Smooth muscle cell (in vitro differentiated cells): ENCODE measurements around the gene TMEM258. TPM values are rescaled to one million over a fixed set of nuclear protein-coding genes. Genes with fewer than 3 reads are reported as not detected.

Experiments
- DNase-seq: peaks from one replicate; lab custom pipeline; 2025; ENCODE audit not compliant: unreplicated experiment; lab: John Stamatoyannopoulos, UW
- H2AFZ ChIP-seq: fragments of 200-600 bp; sonication (generic); 2 replicates; pipeline ENCODE4 v1.6.0; 2016; ENCODE audit warnings: antibody characterized with exemption, low read depth, mild to moderate bottlenecking
- H3F3A ChIP-seq: fragments of 200-600 bp; sonication (generic); 2 replicates; pipeline ENCODE4 v1.6.0; 2017; ENCODE audit warnings: antibody characterized with exemption, low read depth
- H3K27ac ChIP-seq: fragments of 200-600 bp; sonication (generic); 2 replicates; pipeline ENCODE4 v1.5.1; 2016; ENCODE audit warnings: low read depth, mild to moderate bottlenecking
- H3K27me3 ChIP-seq: fragments of 200-600 bp; sonication (generic); 2 replicates; pipeline ENCODE4 v1.6.1; 2016; ENCODE audit warnings: low read depth, mild to moderate bottlenecking
- H3K36me3 ChIP-seq: fragments of 200-600 bp; sonication (generic); 2 replicates; pipeline ENCODE4 v1.5.1; 2016; ENCODE audit warnings: low read depth
- H3K4me1 ChIP-seq: fragments of 200-600 bp; sonication (generic); 2 replicates; pipeline ENCODE4 v1.5.1; 2016; ENCODE audit warnings: low read depth
- H3K4me2 ChIP-seq: fragments of 200-600 bp; sonication (generic); 2 replicates; pipeline ENCODE4 v1.6.0; 2016; ENCODE audit warnings: mild to moderate bottlenecking
- H3K4me3 ChIP-seq: fragments of 200-600 bp; sonication (generic); 2 replicates; pipeline ENCODE4 v1.5.1; 2016; ENCODE audit warnings: mild to moderate bottlenecking
- H3K79me2 ChIP-seq: fragments of 200-600 bp; sonication (generic); 2 replicates; pipeline ENCODE4 v1.6.0; 2016; ENCODE audit warnings: low read depth, mild to moderate bottlenecking
- H3K9ac ChIP-seq: fragments of 200-600 bp; sonication (generic); 2 replicates; pipeline ENCODE4 v1.6.0; 2016; ENCODE audit warnings: low read depth
- H3K9me3 ChIP-seq: fragments of 200-600 bp; sonication (generic); replicated peaks from 2 replicates; pipeline ENCODE4 v1.5.1; 2016; ENCODE audit warnings: low read depth
- H4K20me1 ChIP-seq: fragments of 200-600 bp; sonication (generic); 2 replicates; pipeline ENCODE4 v1.6.0; 2016; ENCODE audit warnings: low read depth
- WGBS: methylation state at CpG from one replicate; pipeline ENCODE4 v1.1.7; 2016; ENCODE audit warnings: low lambda C conversion rate; 5-methylcytosine and 5-hydroxymethylcytosine counted together
- polyA plus RNA-seq: library from polyadenylated mRNA; unstranded; fragments of >200 nt; fragmentation: Nextera tagmentation; extraction: Ambion mirVana; gene quantifications from 2 replicates; pipeline ENCODE4 v1.2.1, GENCODE V29; 2016
- total RNA-seq: library from RNA; depleted of rRNA; stranded (reverse); fragments of >200 nt; gene quantifications from 2 replicates; pipeline ENCODE4 v1.2.3, GENCODE V29; 2014
- TF ChIP-seq, protein P1 (sequence below): fragments of 200-600 bp; sonication (generic); IDR thresholded peaks from 2 replicates; pipeline ENCODE4 v1.5.1; 2017; ENCODE audit warnings: borderline replicate concordance, mild to moderate bottlenecking, antibody characterized with exemption; ENCODE audit not compliant: insufficient read depth, poor library complexity, severe bottlenecking

The TMEM258 gene
- 97.2 and 118 TPM in 2 replicates for total RNA-seq
- 300 and 317 TPM in 2 replicates for polyA plus RNA-seq

- Histone ChIP-seq H3K27ac (peak within 1 kb of the TSS; percentile 99), H3K79me2 (peaks cover 39% of the 10 kb centered on the region), H3K4me1 (peaks cover 16% of the 10 kb centered on the region), H3F3A (peaks cover 7% of the 10 kb centered on the region), H3K36me3 (no peaks in the 10 kb centered on the region), H3K27me3 (no peaks in the 10 kb centered on the region), H2AFZ (peak within 1 kb of the TSS; percentile 78), H3K9me3 (no peaks in the 10 kb centered on the region), H3K9ac (peak within 1 kb of the TSS; percentile 96), H3K4me2 (peak within 1 kb of the TSS; percentile 91), H3K4me3 (peak within 1 kb of the TSS; percentile 78), H4K20me1 (no peaks in the 10 kb centered on the region)
- TF ChIP-seq, protein P1, sequence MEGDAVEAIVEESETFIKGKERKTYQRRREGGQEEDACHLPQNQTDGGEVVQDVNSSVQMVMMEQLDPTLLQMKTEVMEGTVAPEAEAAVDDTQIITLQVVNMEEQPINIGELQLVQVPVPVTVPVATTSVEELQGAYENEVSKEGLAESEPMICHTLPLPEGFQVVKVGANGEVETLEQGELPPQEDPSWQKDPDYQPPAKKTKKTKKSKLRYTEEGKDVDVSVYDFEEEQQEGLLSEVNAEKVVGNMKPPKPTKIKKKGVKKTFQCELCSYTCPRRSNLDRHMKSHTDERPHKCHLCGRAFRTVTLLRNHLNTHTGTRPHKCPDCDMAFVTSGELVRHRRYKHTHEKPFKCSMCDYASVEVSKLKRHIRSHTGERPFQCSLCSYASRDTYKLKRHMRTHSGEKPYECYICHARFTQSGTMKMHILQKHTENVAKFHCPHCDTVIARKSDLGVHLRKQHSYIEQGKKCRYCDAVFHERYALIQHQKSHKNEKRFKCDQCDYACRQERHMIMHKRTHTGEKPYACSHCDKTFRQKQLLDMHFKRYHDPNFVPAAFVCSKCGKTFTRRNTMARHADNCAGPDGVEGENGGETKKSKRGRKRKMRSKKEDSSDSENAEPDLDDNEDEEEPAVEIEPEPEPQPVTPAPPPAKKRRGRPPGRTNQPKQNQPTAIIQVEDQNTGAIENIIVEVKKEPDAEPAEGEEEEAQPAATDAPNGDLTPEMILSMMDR = no peak
- peak; percentile 95 for DNase-seq
- 1% methylated on average over 59 of the region's 61 CpGs for WGBS
Measured at GRCh38 chr11:61792310-61793082, at the start of gene TMEM258, which contains the start of gene FEN1. Gene TMEM258 (minus strand): TSS chr11:61792599. CDS start chr11:61792558, 41 bp downstream. Gene FEN1 (plus strand): TSS chr11:61792911. CDS start chr11:61795362, 2,451 bp downstream.

DNA sequence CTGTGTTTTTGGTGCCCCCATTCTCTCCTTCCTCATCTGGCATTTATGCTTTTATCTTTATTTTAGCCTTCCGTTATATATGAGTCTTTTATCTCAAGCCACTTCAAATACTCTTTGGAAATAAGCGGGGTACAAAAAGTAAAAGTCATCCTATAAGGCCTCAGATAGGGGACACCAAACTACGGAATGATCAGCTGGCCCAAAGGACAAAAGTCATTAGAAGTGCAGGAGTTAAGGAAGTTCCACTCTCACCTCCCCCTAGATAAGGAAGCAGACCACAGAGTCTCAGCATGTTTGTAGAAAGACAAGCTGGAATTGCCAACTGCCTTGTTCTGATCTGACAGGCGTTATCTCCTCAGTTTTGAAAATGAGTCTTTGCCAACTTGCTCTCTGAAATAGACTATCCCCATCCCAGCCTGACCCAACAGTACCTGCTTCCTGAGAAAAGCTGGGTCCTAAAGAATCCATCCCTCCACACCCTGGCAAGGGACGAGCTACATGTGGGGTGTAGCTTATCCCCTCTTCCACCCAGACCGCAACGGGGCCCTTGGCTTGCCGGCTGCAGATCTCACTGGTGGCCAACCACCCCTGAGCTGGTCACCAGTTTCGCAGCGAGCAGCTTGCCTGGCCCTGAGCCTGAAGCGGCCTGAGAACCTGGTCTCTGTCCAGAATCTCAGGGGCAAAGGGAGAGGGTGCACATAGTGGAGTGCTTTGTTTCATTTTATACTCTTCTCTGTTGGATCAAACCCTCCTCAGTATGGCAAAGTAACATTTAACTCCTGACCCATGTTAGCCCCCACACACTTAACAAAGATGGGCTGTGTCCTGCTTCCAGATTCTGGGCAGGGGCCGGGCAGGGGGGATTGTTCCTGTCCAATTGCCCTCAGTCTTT is 49.5 kb upstream of the TMEM258 start:
- TF ChIP-seq, protein P1 = no peak
- DNase-seq = no peak

GRCh38 chr11:61840371-61840770 is 48.0 kb upstream of the TMEM258 start:
- 93% methylated on average over 7 of the region's 7 CpGs for WGBS
- no peak for DNase-seq
- Histone ChIP-seq H3K79me2 (peaks cover 50% of the 10 kb centered on the region), H3K4me1 (no peaks in the 10 kb centered on the region), H3K27ac (no peak overlapping the region), H3K9me3 (no peaks in the 10 kb centered on the region), H3K4me3 (no peak overlapping the region), H3K4me2 (no peak overlapping the region), H3K36me3 (peaks cover 13% of the 10 kb centered on the region), H2AFZ (no peak overlapping the region), H3K27me3 (no peaks in the 10 kb centered on the region), H3K9ac (no peak overlapping the region), H3F3A (peaks cover 5% of the 10 kb centered on the region), H4K20me1 (peaks cover 88% of the 10 kb centered on the region)
- TF ChIP-seq, protein P1 = no peak

More for the DNA sequence above, 49.5 kb upstream of the TMEM258 start:
- Histone ChIP-seq H4K20me1 (peaks cover 82% of the 10 kb centered on the region), H3K27me3 (no peaks in the 10 kb centered on the region), H3F3A (peaks cover 5% of the 10 kb centered on the region), H3K9ac (no peak overlapping the region), H2AFZ (no peak overlapping the region), H3K4me1 (no peaks in the 10 kb centered on the region), H3K27ac (no peak overlapping the region), H3K79me2 (peaks cover 35% of the 10 kb centered on the region), H3K36me3 (peaks cover 13% of the 10 kb centered on the region), H3K4me3 (no peak overlapping the region), H3K4me2 (no peak overlapping the region), H3K9me3 (no peaks in the 10 kb centered on the region)
- WGBS = 95% methylated on average over 12 of the region's 12 CpGs
